K562 (cell line): ENCODE results near the gene BET1L. TPM values are rescaled to one million over a fixed set of nuclear protein-coding genes. Genes with fewer than 3 reads are reported as not detected.

Source experiments
- C11orf30 ChIP-seq: fragments of 450-650 bp; IDR thresholded peaks from 2 replicates; pipeline ENCODE4 v1.6.1; 2016; ENCODE audit warnings: low read depth, mild to moderate bottlenecking
- CHD1 ChIP-seq: fragments of 200-600 bp; sonication (generic); IDR thresholded peaks from one replicate; pipeline ENCODE4 v1.6.1; 2012; ENCODE audit warnings: mild to moderate bottlenecking, moderate library complexity, low read length, inconsistent platforms
- JUND ChIP-seq, 2 experiments: IDR thresholded peaks; 2 replicates in 1 of 2; 3 replicates in 1 of 2; pipeline ENCODE4 v1.6.1; 2011; ENCODE audit warnings: borderline replicate concordance in 2 of 2, low read depth in 2 of 2, low read length in 2 of 2, improper control_type of control experiment in 1 of 2, missing biosample characterization in 1 of 2, missing genetic modification characterization in 1 of 2, missing genetic modification reagents in 1 of 2
- KAT8 ChIP-seq: fragments of 450-650 bp; IDR thresholded peaks from 2 replicates; pipeline ENCODE4 v1.6.1; 2016; ENCODE audit warnings: low read depth, mild to moderate bottlenecking
- KDM5B ChIP-seq: fragments of 200-600 bp; sonication (generic); IDR thresholded peaks from 2 replicates; pipeline ENCODE4 v1.6.1; 2012; ENCODE audit warnings: low read depth, mild to moderate bottlenecking, moderate library complexity, low read length, control low read depth, inconsistent platforms; ENCODE audit not compliant: insufficient replicate concordance
- MYC ChIP-seq, 2 experiments: fragments of 250-450 bp in 1 of 2; sonication (Bioruptor Pico) in 1 of 2; IDR thresholded peaks; 2 replicates each; pipeline versions ENCODE4 v1.5.1 to v1.6.1; 2012 to 2021; ENCODE audit warnings: low read depth in 2 of 2, borderline replicate concordance in 1 of 2, improper control_type of control experiment in 1 of 2, low read length in 1 of 2, mild to moderate bottlenecking in 1 of 2, moderate library complexity in 1 of 2
- PTRF ChIP-seq: fragments of 450-650 bp; IDR thresholded peaks from 2 replicates; pipeline ENCODE4 v1.6.1; 2016; ENCODE audit warnings: mild to moderate bottlenecking, missing genetic modification characterization, missing compliant biosample characterization
- ZNF316 ChIP-seq: fragments of 450-650 bp; IDR thresholded peaks from 2 replicates; pipeline ENCODE4 v1.6.1; 2016
- ZNF431 ChIP-seq: sonication (generic); formaldehyde crosslinking; IDR thresholded peaks from 2 replicates; pipeline ENCODE4 v1.8.0; 2022; ENCODE audit warnings: mild to moderate bottlenecking, missing genetic modification reagents
- ZNF696 ChIP-seq: fragments of 250-450 bp; sonication (Bioruptor Pico); conservative IDR thresholded peaks from 2 replicates; pipeline ENCODE4 v1.4.0; 2020; ENCODE audit warnings: mild to moderate bottlenecking, moderate library complexity
- ZNF75A ChIP-seq: fragments of 450-650 bp; formaldehyde crosslinking; IDR thresholded peaks from 2 replicates; pipeline ENCODE4 v1.4.0; 2020; ENCODE audit warnings: mild to moderate bottlenecking
- polyA plus RNA-seq, 8 experiments: library from polyadenylated mRNA; depleted of rRNA in 4 of 8; stranded (reverse) in 5 of 8; unstranded in 3 of 8; fragments of >200 nt; fragmentation: Nextera tagmentation in 2 of 8; fragmentation: Illumina TruSeq in 1 of 8; extraction: Ambion mirVana in 2 of 8; extraction: Trizol in 1 of 8; gene quantifications; 2 replicates each; pipeline versions ENCODE4 v1.2.1 to v1.2.3, GENCODE V29; 2011 to 2014; ENCODE audit warnings: inconsistent platforms in 1 of 8, missing spikeins in 1 of 8
- total RNA-seq, 7 experiments: library from RNA; depleted of rRNA in 6 of 7; stranded (reverse); fragments of >200 nt in 6 of 7; fragmentation: Illumina TruSeq in 2 of 7; extraction: Trizol in 2 of 7; gene quantifications; 2 replicates each; pipeline versions ENCODE4 v1.2.1 to v1.2.3, GENCODE V29; 2011 to 2021; ENCODE audit warnings: low replicate concordance in 1 of 7
- TF ChIP-seq, protein P1 (sequence below): fragments of 250-450 bp; sonication (Bioruptor Pico); IDR thresholded peaks from 2 replicates; pipeline ENCODE4 v1.8.0; 2021; ENCODE audit warnings: mild to moderate bottlenecking, moderate library complexity
- TF ChIP-seq, protein P2 (sequence below): sonication (generic); formaldehyde crosslinking; IDR thresholded peaks from 2 replicates; pipeline ENCODE4 v1.8.0; 2022; ENCODE audit warnings: mild to moderate bottlenecking, missing genetic modification reagents
- TF ChIP-seq, protein P3 (sequence below): sonication (generic); formaldehyde crosslinking; IDR thresholded peaks from 2 replicates; pipeline ENCODE4 v1.5.0; 2020; ENCODE audit warnings: missing genetic modification reagents
- TF ChIP-seq, protein P4 (sequence below): fragments of 250-450 bp; sonication (Bioruptor Pico); IDR thresholded peaks from 2 replicates; pipeline ENCODE4 v1.5.0; 2021; ENCODE audit warnings: mild to moderate bottlenecking, moderate library complexity

The BET1L gene
- total and polyA plus RNA-seq, 9 of the 15 experiments (the other 6 are each of a cell fraction or from before 2014, with no cell fraction given): 9.9 to 69.1 (median 19.9) TPM

DNA sequence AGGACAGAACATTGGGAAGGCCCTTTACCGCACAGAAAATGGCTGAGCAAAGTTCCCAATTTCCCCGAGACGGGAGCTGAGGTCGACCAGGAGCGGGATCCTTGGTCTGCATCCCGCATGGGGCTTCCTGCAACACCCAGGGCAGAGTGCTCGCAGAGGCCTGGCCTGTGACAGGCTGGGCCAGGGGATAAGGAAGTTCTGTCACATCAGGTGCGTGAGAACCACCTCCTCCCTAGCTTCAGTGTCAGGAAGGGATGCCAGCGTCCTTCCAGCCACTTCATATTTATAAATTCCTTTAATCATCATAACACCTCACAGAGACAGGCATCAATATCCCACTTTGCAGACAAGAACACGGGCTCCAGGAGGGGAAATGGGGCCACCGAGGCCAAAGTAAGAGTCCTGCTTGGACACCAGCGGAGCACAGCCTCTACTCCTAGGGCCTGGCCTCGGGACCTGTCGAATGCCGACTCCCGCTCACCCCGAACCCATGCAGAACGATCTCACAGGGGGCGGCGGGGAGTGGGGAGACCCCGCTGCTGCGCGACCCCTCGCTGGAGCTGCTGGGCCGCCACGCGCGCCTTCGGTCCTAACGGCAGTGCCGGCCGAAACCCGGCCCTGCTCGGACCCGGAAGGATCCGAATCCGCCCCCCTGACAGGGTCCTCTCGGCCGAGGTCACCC is 532 bp downstream of the BET1L start (continued):
- TF ChIP-seq, protein P1, sequence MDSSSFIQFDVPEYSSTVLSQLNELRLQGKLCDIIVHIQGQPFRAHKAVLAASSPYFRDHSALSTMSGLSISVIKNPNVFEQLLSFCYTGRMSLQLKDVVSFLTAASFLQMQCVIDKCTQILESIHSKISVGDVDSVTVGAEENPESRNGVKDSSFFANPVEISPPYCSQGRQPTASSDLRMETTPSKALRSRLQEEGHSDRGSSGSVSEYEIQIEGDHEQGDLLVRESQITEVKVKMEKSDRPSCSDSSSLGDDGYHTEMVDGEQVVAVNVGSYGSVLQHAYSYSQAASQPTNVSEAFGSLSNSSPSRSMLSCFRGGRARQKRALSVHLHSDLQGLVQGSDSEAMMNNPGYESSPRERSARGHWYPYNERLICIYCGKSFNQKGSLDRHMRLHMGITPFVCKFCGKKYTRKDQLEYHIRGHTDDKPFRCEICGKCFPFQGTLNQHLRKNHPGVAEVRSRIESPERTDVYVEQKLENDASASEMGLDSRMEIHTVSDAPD (CRISPR knock-in tag): no peak
- TF ChIP-seq PTRF (tag): no peak
- TF ChIP-seq ZNF316: no peak
- TF ChIP-seq, protein P2, sequence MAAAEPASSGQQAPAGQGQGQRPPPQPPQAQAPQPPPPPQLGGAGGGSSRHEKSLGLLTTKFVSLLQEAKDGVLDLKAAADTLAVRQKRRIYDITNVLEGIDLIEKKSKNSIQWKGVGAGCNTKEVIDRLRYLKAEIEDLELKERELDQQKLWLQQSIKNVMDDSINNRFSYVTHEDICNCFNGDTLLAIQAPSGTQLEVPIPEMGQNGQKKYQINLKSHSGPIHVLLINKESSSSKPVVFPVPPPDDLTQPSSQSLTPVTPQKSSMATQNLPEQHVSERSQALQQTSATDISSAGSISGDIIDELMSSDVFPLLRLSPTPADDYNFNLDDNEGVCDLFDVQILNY (CRISPR knock-in tag): no peak
- TF ChIP-seq, protein P3, sequence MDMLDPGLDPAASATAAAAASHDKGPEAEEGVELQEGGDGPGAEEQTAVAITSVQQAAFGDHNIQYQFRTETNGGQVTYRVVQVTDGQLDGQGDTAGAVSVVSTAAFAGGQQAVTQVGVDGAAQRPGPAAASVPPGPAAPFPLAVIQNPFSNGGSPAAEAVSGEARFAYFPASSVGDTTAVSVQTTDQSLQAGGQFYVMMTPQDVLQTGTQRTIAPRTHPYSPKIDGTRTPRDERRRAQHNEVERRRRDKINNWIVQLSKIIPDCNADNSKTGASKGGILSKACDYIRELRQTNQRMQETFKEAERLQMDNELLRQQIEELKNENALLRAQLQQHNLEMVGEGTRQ (CRISPR knock-in tag): 0 out of 2 replicates have a peak, but pooled peaks have one; percentile 5
- TF ChIP-seq C11orf30: no peak
- TF ChIP-seq CHD1: peak; percentile 83
- no peak for TF ChIP-seq KDM5B
- TF ChIP-seq ZNF696 (CRISPR knock-in tag): no peak
- TF ChIP-seq, protein P4, sequence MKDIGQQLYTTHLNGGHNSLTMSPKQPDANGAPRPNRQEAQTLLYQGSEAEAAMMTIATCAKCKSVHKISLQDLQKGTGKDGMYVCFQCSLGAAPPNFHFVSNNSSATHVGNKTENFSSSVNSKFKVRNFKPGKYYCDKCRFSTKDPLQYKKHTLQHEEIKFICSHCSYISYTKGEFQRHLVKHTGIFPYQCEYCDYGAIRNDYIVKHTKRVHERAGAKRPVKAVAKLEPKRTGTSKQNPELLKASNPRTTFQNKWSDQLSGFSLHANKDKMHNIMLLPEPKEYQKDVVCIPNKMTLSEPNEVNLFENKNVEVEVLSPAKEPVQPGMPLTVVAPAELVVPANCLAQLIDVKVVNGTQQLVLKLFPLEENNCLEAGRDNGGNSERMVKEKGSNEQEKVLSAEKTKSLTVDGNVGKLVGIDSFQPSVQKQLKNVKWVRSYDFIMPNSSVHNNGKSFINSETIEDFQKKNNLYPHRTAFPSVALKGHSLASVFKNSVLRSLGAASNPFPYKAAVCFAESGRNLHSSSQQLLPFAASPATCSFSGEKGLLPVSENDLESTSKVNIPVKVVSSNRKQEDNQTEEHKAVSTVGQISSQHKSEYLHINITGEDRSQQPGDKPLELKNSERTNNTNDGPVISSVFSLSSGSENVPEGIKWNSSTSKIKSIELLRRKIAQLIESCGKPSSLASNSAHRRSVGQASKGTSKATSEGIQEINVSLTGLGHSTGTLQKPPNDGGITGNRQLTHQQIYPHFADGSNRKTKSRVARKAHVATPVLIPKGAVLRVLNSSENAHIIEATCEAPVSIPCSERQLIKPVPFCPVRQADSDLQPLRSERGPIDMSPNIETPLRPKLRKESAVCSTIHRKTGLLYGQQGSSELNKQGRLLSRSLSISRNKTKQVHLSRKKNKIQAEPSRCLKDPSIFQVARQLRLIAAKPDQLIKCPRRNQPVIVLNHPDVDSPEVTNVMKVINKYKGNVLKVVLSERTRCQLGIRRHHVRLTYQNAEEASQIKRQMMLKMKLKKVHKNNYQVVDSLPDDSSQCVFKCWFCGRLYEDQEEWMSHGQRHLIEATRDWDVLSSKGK (CRISPR knock-in tag): no peak
- TF ChIP-seq ZNF75A: no peak
- TF ChIP-seq ZNF431: no peak
- no peak for TF ChIP-seq MYC (IDR thresholded peaks at IDR 0.05; ENCODE audit: low read depth, low read length)
- TF ChIP-seq MYC (CRISPR knock-in tag; IDR thresholded peaks at IDR 0.05; ENCODE audit: borderline replicate concordance, low read depth): peak; percentile 41; the same call in 1 of the 2 replicates
- no peak for TF ChIP-seq JUND (IDR thresholded peaks at IDR 0.05; ENCODE audit: borderline replicate concordance, low read depth, low read length)
- no peak for TF ChIP-seq JUND (tag; IDR thresholded peaks at IDR 0.05; ENCODE audit: borderline replicate concordance, low read depth, low read length)
- no peak for TF ChIP-seq KAT8
